Activated CD4-positive, alpha-beta T cell treated with anti-CD3 and anti-CD28 coated beads, Interleukin-2, amount 10 ng/mL, durations not matched to agents 7 days and 5 days (primary cell): ENCODE measurements around the gene FSD1. TPM values are rescaled to one million over a fixed set of nuclear protein-coding genes. Genes with fewer than 3 reads are reported as not detected.
"Not testable (repeated sequence)": the region's sequence is repeated elsewhere in the genome, so short reads cannot be mapped to it uniquely, and the experiment has no call there.

Experiments
- CTCF ChIA-PET: fragments of 350-600 bp; sonication (Branson Sonifier 250); formaldehyde crosslinking; loops from one replicate; lab custom pipeline; 2021; ENCODE audit warnings: antibody characterized with exemption; lab: Charles Lee
- POLR2A ChIA-PET: fragments of 350-600 bp; sonication (Branson Sonifier 250); formaldehyde crosslinking; loops from one replicate; lab custom pipeline; 2021; ENCODE audit warnings: antibody characterized with exemption; lab: Charles Lee
- DNase-seq: peaks from one replicate; pipeline ENCODE4 v3.0.0-alpha.2; 2020
- H3K27ac Mint-ChIP-seq: one replicate; pipeline ENCODE4 v1.8.0; 2021; ENCODE audit warnings: mild to moderate bottlenecking, moderate library complexity, mixed read lengths
- H3K27me3 Mint-ChIP-seq: one replicate; pipeline ENCODE4 v1.8.0; 2021; ENCODE audit warnings: mixed read lengths
- H3K36me3 Mint-ChIP-seq: one replicate; pipeline ENCODE4 v1.8.0; 2021; ENCODE audit warnings: low read depth, mixed read lengths
- H3K4me1 Mint-ChIP-seq: one replicate; pipeline ENCODE4 v1.8.0; 2021; ENCODE audit warnings: mixed read lengths
- H3K4me3 Mint-ChIP-seq: one replicate; pipeline ENCODE4 v1.8.0; 2021; ENCODE audit warnings: mild to moderate bottlenecking, moderate library complexity, mixed read lengths
- H3K9me3 Mint-ChIP-seq: one replicate; pipeline ENCODE4 v1.8.0; 2021; ENCODE audit warnings: mixed read lengths
- total RNA-seq, 2 experiments: library from RNA; stranded (reverse); gene quantifications; one replicate each; pipeline ENCODE4 v1.2.3, GENCODE V29; 2021

FSD1 gene
- total RNA-seq, 2 experiments from 2014 or later = 12.7 to 17.2 TPM

GRCh38 chr19:4342615-4343369 is 38.4 kb downstream of the FSD1 start:
- CTCF ChIA-PET = interaction anchor here (0.8 to 3.3 kb wide), 14 partner anchors 10 to 129 kb away, joined by 3 to 29 read pairs (median 4); partner anchors contain the start of gene SH3GL1
- peak; percentile 98 for DNase-seq
- Mint-ChIP-seq H3K9me3 (no peaks in the 10 kb centered on the region), H3K4me1 (peaks cover 38% of the 10 kb centered on the region), H3K27ac (peak overlapping the region; percentile 97), H3K4me3 (peak overlapping the region; percentile 91), H3K27me3 (no peaks in the 10 kb centered on the region), H3K36me3 (peaks cover 8% of the 10 kb centered on the region)
- POLR2A ChIA-PET = interaction anchor here (0.6 to 1.3 kb wide), 4 partner anchors 10 to 72 kb away, joined by 4 to 7 read pairs (median 5); no protein-coding TSS in a partner anchor

- Mint-ChIP-seq H3K4me1 (peaks cover 31% of the 10 kb centered on the region), H3K27ac (peak within 1 kb of the TSS; percentile 97), H3K27me3 (no peaks in the 10 kb centered on the region), H3K36me3 (peaks cover 8% of the 10 kb centered on the region), H3K4me3 (peak within 1 kb of the TSS; percentile 91), H3K9me3 (no peaks in the 10 kb centered on the region)
- peak; percentile 95 for DNase-seq
- POLR2A ChIA-PET = interaction anchor here (1.3 kb wide), 1 partner anchor 26 kb away, joined by 7 read pairs; no protein-coding TSS in a partner anchor
- CTCF ChIA-PET = interaction anchor here (0.6 to 3.3 kb wide), 17 partner anchors 9 to 1192 kb away, joined by 3 to 29 read pairs (median 4); partner anchors contain the start of genes SH3GL1 and YJU2
These were observed 39.2 kb downstream of the FSD1 start, which contains the start of gene MPND for GRCh38 chr19:4343370-4344307. Gene MPND, plus strand, starts transcription at chr19:4343562. Its CDS starts 32 bp downstream, at chr19:4343594.

- H3K27ac Mint-ChIP-seq = no peak overlapping the region
- no peaks in the 10 kb centered on the region for H3K27me3 Mint-ChIP-seq
- peaks cover 13% of the 10 kb centered on the region for H3K36me3 Mint-ChIP-seq
- H3K4me3 Mint-ChIP-seq = peak overlapping the region; percentile 51
- H3K4me1 Mint-ChIP-seq = peaks cover 22% of the 10 kb centered on the region
- CTCF ChIA-PET = interaction anchor here (0.7 to 2.0 kb wide), 3 partner anchors 55 to 399 kb away, joined by 3 to 8 read pairs (median 6); partner anchors contain the start of gene SH3GL1
- DNase-seq = no peak
- H3K9me3 Mint-ChIP-seq = no peaks in the 10 kb centered on the region
- POLR2A ChIA-PET = interaction anchor here (0.6 kb wide), 2 partner anchors 60 to 78 kb away, joined by 3 to 6 read pairs; no protein-coding TSS in a partner anchor
These were observed 41.1 kb downstream of the FSD1 start for GRCh38 chr19:4345342-4346019.

- Mint-ChIP-seq H3K36me3 (peaks cover 14% of the 10 kb centered on the region), H3K4me1 (peaks cover 18% of the 10 kb centered on the region), H3K4me3 (no peak overlapping the region), H3K27ac (no peak overlapping the region), H3K27me3 (no peaks in the 10 kb centered on the region), H3K9me3 (no peaks in the 10 kb centered on the region)
- no peak for DNase-seq
- CTCF ChIA-PET = interaction anchor here (0.7 to 2.0 kb wide), 3 partner anchors 54 to 398 kb away, joined by 3 to 8 read pairs (median 6); partner anchors contain the start of gene SH3GL1
- POLR2A ChIA-PET = interaction anchor here (0.6 kb wide), 1 partner anchor 60 kb away, joined by 6 read pairs; no protein-coding TSS in a partner anchor
These were observed 41.6 kb downstream of the FSD1 start for GRCh38 chr19:4346020-4346383.

- ChIA-PET CTCF (interaction anchor here (0.6 kb wide), 1 partner anchor 37 kb away, joined by 3 read pairs; no protein-coding TSS in a partner anchor), POLR2A (no interaction called here)
- H3K27me3 Mint-ChIP-seq = no peaks in the 10 kb centered on the region
- peaks cover 12% of the 10 kb centered on the region for H3K4me1 Mint-ChIP-seq
- no peaks in the 10 kb centered on the region for H3K9me3 Mint-ChIP-seq
- H3K36me3 Mint-ChIP-seq = peaks cover 14% of the 10 kb centered on the region
- H3K27ac Mint-ChIP-seq = no peak overlapping the region
- no peak overlapping the region for H3K4me3 Mint-ChIP-seq
- no peak for DNase-seq
These were observed 43.1 kb downstream of the FSD1 start for GRCh38 chr19:4347521-4347920.

GRCh38 chr19:4349225-4349624 is 44.8 kb downstream of the FSD1 start:
- not testable (repeated sequence) for H3K27me3 Mint-ChIP-seq

GRCh38 chr19:4350111-4350510 is 45.7 kb downstream of the FSD1 start:
- Mint-ChIP-seq H3K27me3 (no peaks in the 10 kb centered on the region), H3K9me3 (no peaks in the 10 kb centered on the region), H3K4me3 (no peak overlapping the region), H3K4me1 (peaks cover 8% of the 10 kb centered on the region), H3K27ac (no peak overlapping the region), H3K36me3 (peaks cover 14% of the 10 kb centered on the region)
- DNase-seq = no peak
- ChIA-PET POLR2A (no interaction called here), CTCF (interaction anchor here (1.0 kb wide), 1 partner anchor 12 kb away, joined by 3 read pairs; no protein-coding TSS in a partner anchor)

More at GRCh38 chr19:4349225-4349624, 44.8 kb downstream of the FSD1 start:
- H3K4me3 Mint-ChIP-seq, POLR2A ChIA-PET, H3K27ac Mint-ChIP-seq, H3K9me3 Mint-ChIP-seq, DNase-seq, H3K4me1 Mint-ChIP-seq: not testable (repeated sequence)
- CTCF ChIA-PET = interaction anchor here (1.0 kb wide), 1 partner anchor 13 kb away, joined by 3 read pairs; no protein-coding TSS in a partner anchor
- peaks cover 14% of the 10 kb centered on the region for H3K36me3 Mint-ChIP-seq

- POLR2A ChIA-PET = no interaction called here
- Mint-ChIP-seq H3K4me1 (peaks cover 4% of the 10 kb centered on the region), H3K27me3 (no peaks in the 10 kb centered on the region)
These were observed 46.3 kb downstream of the FSD1 start for GRCh38 chr19:4350726-4351125.

GRCh38 chr19:4352701-4353121 is 48.3 kb downstream of the FSD1 start:
- no peak overlapping the region for H3K27ac Mint-ChIP-seq
- POLR2A ChIA-PET = interaction anchor here (1.4 to 1.7 kb wide), 2 partner anchors 10 to 86 kb away, joined by 3 to 4 read pairs; no protein-coding TSS in a partner anchor

More at GRCh38 chr19:4350726-4351125, 46.3 kb downstream of the FSD1 start:
- peaks cover 10% of the 10 kb centered on the region for H3K36me3 Mint-ChIP-seq
- no peak overlapping the region for H3K27ac Mint-ChIP-seq
- no peak overlapping the region for H3K4me3 Mint-ChIP-seq
- H3K9me3 Mint-ChIP-seq = no peaks in the 10 kb centered on the region
- CTCF ChIA-PET = no interaction called here
- no peak for DNase-seq

GRCh38 chr19:4354282-4354681 is 49.9 kb downstream of the FSD1 start:
- peaks cover 2% of the 10 kb centered on the region for H3K4me1 Mint-ChIP-seq
- DNase-seq = no peak
- H3K9me3 Mint-ChIP-seq = no peaks in the 10 kb centered on the region
- POLR2A ChIA-PET = no interaction called here
- peaks cover 9% of the 10 kb centered on the region for H3K36me3 Mint-ChIP-seq
- H3K27me3 Mint-ChIP-seq = no peaks in the 10 kb centered on the region
- no peak overlapping the region for H3K4me3 Mint-ChIP-seq
- peak overlapping the region; percentile 51 for H3K27ac Mint-ChIP-seq
- CTCF ChIA-PET = interaction anchor here (0.8 to 2.9 kb wide), 3 partner anchors 8 to 87 kb away, joined by 3 to 19 read pairs (median 14); partner anchors contain the start of gene MPND

More at GRCh38 chr19:4352701-4353121, 48.3 kb downstream of the FSD1 start:
- Mint-ChIP-seq H3K4me1 (peaks cover 2% of the 10 kb centered on the region), H3K27me3 (no peaks in the 10 kb centered on the region), H3K36me3 (peaks cover 7% of the 10 kb centered on the region), H3K4me3 (no peak overlapping the region), H3K9me3 (no peaks in the 10 kb centered on the region)
- CTCF ChIA-PET = interaction anchor here (0.6 to 2.9 kb wide), 13 partner anchors 10 to 101 kb away, joined by 3 to 29 read pairs (median 4); partner anchors contain the start of genes MPND and SH3GL1
- DNase-seq = peak; percentile 71

GRCh38 chr19:4354897-4355296 is 50.5 kb downstream of the FSD1 start:
- Mint-ChIP-seq H3K36me3 (peaks cover 7% of the 10 kb centered on the region), H3K27me3 (no peaks in the 10 kb centered on the region), H3K9me3 (no peaks in the 10 kb centered on the region), H3K4me1 (peaks cover 2% of the 10 kb centered on the region), H3K4me3 (no peak overlapping the region), H3K27ac (no peak overlapping the region)
- ChIA-PET CTCF (interaction anchor here (0.7 to 0.8 kb wide), 2 partner anchors 12 to 15 kb away, joined by 3 read pairs; partner anchors contain the start of gene MPND), POLR2A (no interaction called here)
- DNase-seq = no peak
